Measurements from ENCODE around the gene CAMK1D. TPM values are rescaled to one million over a fixed set of nuclear protein-coding genes. Genes with fewer than 3 reads are reported as not detected.
A peak's percentile ranks its signal among the peaks of the same experiment; 100 is the strongest.

CAMK1D gene
- total RNA-seq, 3 donors from 2014 or later, result 4.4 to 17.3 (median 5.2) TPM

DNA sequence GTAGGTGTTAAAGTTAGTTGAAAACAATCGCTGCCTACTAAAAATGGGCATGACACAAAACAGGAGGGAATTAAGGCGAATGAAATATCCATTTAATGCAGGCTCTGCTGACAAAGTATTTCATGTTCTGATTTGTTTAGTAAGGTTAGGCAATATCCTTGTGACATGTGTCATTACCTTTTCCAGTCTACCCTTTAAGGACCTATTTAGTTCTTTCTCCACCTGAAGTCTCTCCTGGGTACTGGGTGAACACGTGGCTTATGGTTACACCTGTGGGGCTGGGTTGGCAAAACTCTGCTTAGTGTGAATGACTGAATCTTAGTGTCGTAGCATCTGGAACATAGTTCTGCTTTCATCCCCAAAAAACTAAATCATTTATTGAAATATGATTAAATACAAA lies 338.6 kb downstream of the CAMK1D start:
- Histone ChIP-seq H3K27me3 (no peaks in the 10 kb centered on the region), H3K9me3 (no peaks in the 10 kb centered on the region), H3K36me3 (no peaks in the 10 kb centered on the region), H3K4me1 (no peaks in the 10 kb centered on the region), H3K4me3 (no peak overlapping the region), H3K27ac (no peak overlapping the region)
- intact Hi-C loops (cut with DNase I; ENCODE audit: low total_unique reads), result no loop called here
- no peak for TF ChIP-seq POLR2AphosphoS5 (IDR thresholded peaks at IDR 0.05)
- no peak for TF ChIP-seq POLR2A (IDR thresholded peaks at IDR 0.05)
- TF ChIP-seq, protein P1, sequence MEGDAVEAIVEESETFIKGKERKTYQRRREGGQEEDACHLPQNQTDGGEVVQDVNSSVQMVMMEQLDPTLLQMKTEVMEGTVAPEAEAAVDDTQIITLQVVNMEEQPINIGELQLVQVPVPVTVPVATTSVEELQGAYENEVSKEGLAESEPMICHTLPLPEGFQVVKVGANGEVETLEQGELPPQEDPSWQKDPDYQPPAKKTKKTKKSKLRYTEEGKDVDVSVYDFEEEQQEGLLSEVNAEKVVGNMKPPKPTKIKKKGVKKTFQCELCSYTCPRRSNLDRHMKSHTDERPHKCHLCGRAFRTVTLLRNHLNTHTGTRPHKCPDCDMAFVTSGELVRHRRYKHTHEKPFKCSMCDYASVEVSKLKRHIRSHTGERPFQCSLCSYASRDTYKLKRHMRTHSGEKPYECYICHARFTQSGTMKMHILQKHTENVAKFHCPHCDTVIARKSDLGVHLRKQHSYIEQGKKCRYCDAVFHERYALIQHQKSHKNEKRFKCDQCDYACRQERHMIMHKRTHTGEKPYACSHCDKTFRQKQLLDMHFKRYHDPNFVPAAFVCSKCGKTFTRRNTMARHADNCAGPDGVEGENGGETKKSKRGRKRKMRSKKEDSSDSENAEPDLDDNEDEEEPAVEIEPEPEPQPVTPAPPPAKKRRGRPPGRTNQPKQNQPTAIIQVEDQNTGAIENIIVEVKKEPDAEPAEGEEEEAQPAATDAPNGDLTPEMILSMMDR (IDR thresholded peaks at IDR 0.05), result no peak
- no peak for DNase-seq (ENCODE audit: low spot score in 2 of 2)

- no peak overlapping the region for H3K27ac ChIP-seq
- intact Hi-C loops (cut with DNase I; ENCODE audit: low total_unique reads), result no loop called here
These were observed 340.5 kb downstream of the CAMK1D start for GRCh38 chr10:12689893-12690292.

GRCh38 chr10:12690525-12691126 lies 341.3 kb downstream of the CAMK1D start:
- no peak overlapping the region for H3K27ac ChIP-seq
- no peaks in the 10 kb centered on the region for H3K27me3 ChIP-seq
- no peaks in the 10 kb centered on the region for H3K36me3 ChIP-seq
- no peaks in the 10 kb centered on the region for H3K9me3 ChIP-seq
- H3K4me1 ChIP-seq, result no peaks in the 10 kb centered on the region
- TF ChIP-seq, protein P1 (IDR thresholded peaks at IDR 0.05), result no peak
- no peak for TF ChIP-seq POLR2A (IDR thresholded peaks at IDR 0.05)
- TF ChIP-seq POLR2AphosphoS5 (IDR thresholded peaks at IDR 0.05), result no peak
- DNase-seq (ENCODE audit: low spot score in 2 of 2), result no peak
- intact Hi-C loops (cut with DNase I; ENCODE audit: low total_unique reads), result no loop called here
- H3K4me3 ChIP-seq, result no peak overlapping the region

More at GRCh38 chr10:12689893-12690292, 340.5 kb downstream of the CAMK1D start:
- TF ChIP-seq POLR2A (IDR thresholded peaks at IDR 0.05) (no peak), POLR2AphosphoS5 (IDR thresholded peaks at IDR 0.05) (no peak)
- TF ChIP-seq, protein P1 (IDR thresholded peaks at IDR 0.05), result no peak
- Histone ChIP-seq H3K4me1 (no peaks in the 10 kb centered on the region), H3K9me3 (no peaks in the 10 kb centered on the region), H3K4me3 (no peak overlapping the region), H3K27me3 (no peaks in the 10 kb centered on the region), H3K36me3 (no peaks in the 10 kb centered on the region)
- DNase-seq (ENCODE audit: low spot score in 2 of 2), result no peak

DNA sequence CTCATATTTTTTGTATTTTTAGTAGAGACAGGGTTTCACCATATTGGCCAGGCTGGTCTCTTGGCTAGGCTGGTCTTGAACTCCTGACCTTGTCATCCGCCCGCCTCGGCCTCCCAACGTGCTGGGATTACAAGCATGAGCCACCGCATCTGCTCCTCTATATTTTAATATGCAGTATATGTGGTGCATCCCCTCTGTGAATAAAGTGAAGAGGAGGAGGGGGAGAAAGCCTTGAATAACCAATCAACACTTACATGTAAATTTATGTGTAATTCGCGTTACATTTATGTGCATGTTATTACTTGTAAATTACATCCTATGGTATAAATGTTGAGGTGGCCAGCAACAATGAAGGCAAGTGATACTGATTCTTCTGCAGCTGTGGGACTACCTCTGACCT lies 342.2 kb downstream of the CAMK1D start:
- TF ChIP-seq, protein P1 (IDR thresholded peaks at IDR 0.05), result no peak
- TF ChIP-seq POLR2A (IDR thresholded peaks at IDR 0.05) (no peak), POLR2AphosphoS5 (IDR thresholded peaks at IDR 0.05) (no peak)
- Histone ChIP-seq H3K36me3 (no peaks in the 10 kb centered on the region), H3K27me3 (no peaks in the 10 kb centered on the region), H3K4me1 (no peaks in the 10 kb centered on the region), H3K4me3 (no peak overlapping the region), H3K9me3 (no peaks in the 10 kb centered on the region), H3K27ac (no peak overlapping the region)
- intact Hi-C loops (cut with DNase I; ENCODE audit: low total_unique reads), result no loop called here
- no peak for DNase-seq (ENCODE audit: low spot score in 2 of 2)

GRCh38 chr10:12697764-12698163 lies 348.4 kb downstream of the CAMK1D start:
- Histone ChIP-seq H3K9me3 (no peaks in the 10 kb centered on the region), H3K27me3 (no peaks in the 10 kb centered on the region), H3K36me3 (no peaks in the 10 kb centered on the region), H3K27ac (peak overlapping the region in 1 of 2 donors; percentile 23), H3K4me3 (no peak overlapping the region), H3K4me1 (no peaks in the 10 kb centered on the region)
- no peak for DNase-seq (ENCODE audit: low spot score in 2 of 2)
- no peak for TF ChIP-seq POLR2A (IDR thresholded peaks at IDR 0.05)
- TF ChIP-seq, protein P1 (IDR thresholded peaks at IDR 0.05), result no peak
- no peak for TF ChIP-seq POLR2AphosphoS5 (IDR thresholded peaks at IDR 0.05)
- intact Hi-C loops (cut with DNase I; ENCODE audit: low total_unique reads), result no loop called here

Measured in breast epithelium (tissue), 4 donors.